Measurements from ENCODE around the gene CCL21. TPM values are rescaled to one million over a fixed set of nuclear protein-coding genes. Genes with fewer than 3 reads are reported as not detected.

Gene CCL21
- total and polyA plus RNA-seq, 2 donors (not counting 1 experiment from before 2014, with no cell fraction given), result not detected

- ChIA-PET CTCF (interaction anchor here (1.7 kb wide), 1 partner anchor 27 kb away, joined by 15 read pairs; no protein-coding TSS in a partner anchor), POLR2A (no interaction called here)
- no peak overlapping the region for H3K4me3 Mint-ChIP-seq
- no peaks in the 10 kb centered on the region for H3K79me2 ChIP-seq (ENCODE audit: control insufficient read depth, insufficient read depth, low read length)
- H3K4me1 Mint-ChIP-seq, result no peaks in the 10 kb centered on the region
- ATAC-seq (ENCODE audit: low read depth) (no peak), DNase-seq (no peak)
- no peak overlapping the region for H3K27ac ChIP-seq (ENCODE audit: low read length in 2 of 2)
- no peak overlapping the region for H3K27ac Mint-ChIP-seq
- H2AFZ ChIP-seq (ENCODE audit: insufficient read depth, low read depth, low read length, poor library complexity, severe bottlenecking), result no peak overlapping the region
- WGBS (ENCODE audit: insufficient coverage), result 94% methylated on average over 3 of the region's 3 CpGs
- H3K9me3 Mint-ChIP-seq (ENCODE audit: insufficient read depth), result peaks cover 6% of the 10 kb centered on the region
- no peak for TF ChIP-seq EZH2 (IDR thresholded peaks at IDR 0.05; ENCODE audit: borderline replicate concordance, insufficient read depth, low read depth, low read length, poor library complexity, severe bottlenecking)
- TF ChIP-seq CTCF (IDR thresholded peaks at IDR 0.05), result no peak
- peaks cover 0 to 2% (median 0%) of the 10 kb centered on the region in 4 experiments for H3K27me3 ChIP-seq (replicated peaks in 1 of 4; ENCODE audit: control extremely low read depth in 1 of 4, control insufficient read depth in 3 of 4, insufficient read depth in 4 of 4, low read length in 3 of 4)
- no peaks in the 10 kb centered on the region for H3K36me3 ChIP-seq (replicated peaks in 1 of 2; ENCODE audit: control extremely low read depth in 1 of 2, control insufficient read depth in 1 of 2, extremely low read depth in 1 of 2, insufficient read depth in 2 of 2, low read length in 1 of 2)
- no peaks in the 10 kb centered on the region for H3K27me3 Mint-ChIP-seq
- H3K9me3 ChIP-seq (ENCODE audit: control extremely low read depth in 1 of 3, control insufficient read depth in 2 of 3, insufficient read depth in 1 of 3, low read length in 2 of 3), result peaks cover 0 to 8% (median 5%) of the 10 kb centered on the region in 3 donors
- H3K4me3 ChIP-seq (ENCODE audit: control extremely low read depth in 1 of 5, extremely low read depth in 1 of 5, insufficient read depth in 1 of 5, low read depth in 2 of 5, low read length in 4 of 5), result no peak overlapping the region
- H3K4me2 ChIP-seq (replicated peaks; ENCODE audit: low read depth, low read length, poor library complexity, severe bottlenecking), result no peak overlapping the region
- intact Hi-C loops (cut with micrococcal nuclease), result loop anchor here (2.0 kb wide), 1 partner anchor 28 kb away; no protein-coding TSS in a partner anchor
- H4K20me1 ChIP-seq (ENCODE audit: control insufficient read depth, insufficient read depth, low read length, poor library complexity, severe bottlenecking), result no peaks in the 10 kb centered on the region
- no peak overlapping the region for H3K9ac ChIP-seq (ENCODE audit: low read length)
- H3K4me1 ChIP-seq (ENCODE audit: control insufficient read depth in 2 of 2, insufficient read depth in 2 of 2, low read length in 2 of 2), result no peaks in the 10 kb centered on the region
These were observed 35.5 kb downstream of the CCL21 start for GRCh38 chr9:34674440-34674839.

- intact Hi-C loops (cut with micrococcal nuclease), result no loop called here
- CTCF ChIA-PET, result no interaction called here
These were observed 38.6 kb downstream of the CCL21 start for GRCh38 chr9:34671307-34671706.

More at GRCh38 chr9:34671307-34671706, 38.6 kb downstream of the CCL21 start:
- Histone ChIP-seq H3K4me3 (ENCODE audit: control extremely low read depth in 1 of 5, extremely low read depth in 1 of 5, insufficient read depth in 1 of 5, low read depth in 2 of 5, low read length in 4 of 5) (no peak overlapping the region), H3K9ac (ENCODE audit: low read length) (no peak overlapping the region), H3K36me3 (replicated peaks in 1 of 2; ENCODE audit: control extremely low read depth in 1 of 2, control insufficient read depth in 1 of 2, extremely low read depth in 1 of 2, insufficient read depth in 2 of 2, low read length in 1 of 2) (no peaks in the 10 kb centered on the region), H4K20me1 (ENCODE audit: control insufficient read depth, insufficient read depth, low read length, poor library complexity, severe bottlenecking) (no peaks in the 10 kb centered on the region), H3K9me3 (ENCODE audit: control extremely low read depth in 1 of 3, control insufficient read depth in 2 of 3, insufficient read depth in 1 of 3, low read length in 2 of 3) (peaks cover 0 to 8% (median 7%) of the 10 kb centered on the region in 3 donors), H3K79me2 (ENCODE audit: control insufficient read depth, insufficient read depth, low read length) (no peaks in the 10 kb centered on the region), H2AFZ (ENCODE audit: insufficient read depth, low read depth, low read length, poor library complexity, severe bottlenecking) (no peak overlapping the region), H3K27me3 (replicated peaks in 1 of 4; ENCODE audit: control extremely low read depth in 1 of 4, control insufficient read depth in 3 of 4, insufficient read depth in 4 of 4, low read length in 3 of 4) (peaks cover 0 to 2% (median 0%) of the 10 kb centered on the region in 4 experiments), H3K4me1 (ENCODE audit: control insufficient read depth in 2 of 2, insufficient read depth in 2 of 2, low read length in 2 of 2) (peaks cover 0 to 1% of the 10 kb centered on the region in 2 donors), H3K4me2 (replicated peaks; ENCODE audit: low read depth, low read length, poor library complexity, severe bottlenecking) (no peak overlapping the region), H3K27ac (ENCODE audit: low read length in 2 of 2) (no peak overlapping the region)
- Mint-ChIP-seq H3K27me3 (no peaks in the 10 kb centered on the region), H3K4me3 (no peak overlapping the region), H3K4me1 (peaks cover 4% of the 10 kb centered on the region), H3K9me3 (ENCODE audit: insufficient read depth) (peaks cover 10% of the 10 kb centered on the region), H3K27ac (no peak overlapping the region)
- TF ChIP-seq EZH2 (IDR thresholded peaks at IDR 0.05; ENCODE audit: borderline replicate concordance, insufficient read depth, low read depth, low read length, poor library complexity, severe bottlenecking) (no peak), CTCF (IDR thresholded peaks at IDR 0.05) (no peak)
- ATAC-seq (ENCODE audit: low read depth), result no peak
- POLR2A ChIA-PET, result no interaction called here
- no CpG with 5 or more reads among the region's 1 CpG for WGBS (ENCODE audit: insufficient coverage)
- DNase-seq, result no peak
